GM18858 (cell line): ENCODE data around the gene PBOV1.
"Not testable (repeated sequence)": the region's sequence is repeated elsewhere in the genome, so short reads cannot be mapped to it uniquely, and the experiment has no call there.

Source experiments
- ATAC-seq: cut with Tn5 transposase; IDR thresholded peaks from one replicate; pipeline ENCODE4 v1.9.1; 2021; ENCODE audit not compliant: unreplicated experiment

The PBOV1 gene

DNA sequence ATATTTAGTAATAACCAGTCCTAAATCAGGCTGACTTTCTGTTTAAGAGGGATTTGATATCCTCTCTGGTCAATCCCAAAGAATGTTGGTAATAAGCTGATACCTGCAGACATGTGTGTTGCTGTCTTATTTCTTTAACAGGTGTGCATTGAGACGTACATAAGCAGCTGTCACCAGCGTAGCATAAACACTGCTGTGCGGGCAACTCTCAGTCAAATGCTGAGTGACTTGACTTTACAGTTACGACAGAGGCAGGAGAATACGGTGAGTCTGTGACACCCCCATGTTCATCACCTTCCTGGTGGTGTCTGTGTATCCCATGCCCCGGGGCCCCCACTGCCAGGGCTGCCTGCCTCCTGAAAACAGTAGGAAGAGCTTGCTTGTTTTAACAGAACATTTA, 20.1 kb upstream of the PBOV1 start:
- no peak for ATAC-seq

DNA sequence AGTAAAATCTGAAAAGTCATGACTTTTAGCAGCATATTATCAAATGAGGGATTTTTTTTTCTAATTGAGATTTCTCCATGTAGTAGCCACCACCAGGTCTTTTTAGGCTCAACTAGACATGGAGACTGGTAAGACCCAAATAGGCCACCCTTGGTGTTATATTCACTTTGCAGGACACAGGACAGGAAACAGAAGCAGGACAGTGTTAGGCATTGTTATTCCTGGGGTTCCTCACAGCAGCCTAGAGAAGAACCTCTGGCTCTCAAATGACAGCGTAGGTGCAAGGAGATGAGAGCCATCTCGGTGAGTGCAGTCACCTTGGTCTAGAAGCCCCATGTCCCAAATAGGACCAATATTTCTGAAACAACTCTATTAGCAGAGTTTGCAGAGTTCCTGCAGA, 19.2 kb upstream of the PBOV1 start:
- no peak for ATAC-seq

DNA sequence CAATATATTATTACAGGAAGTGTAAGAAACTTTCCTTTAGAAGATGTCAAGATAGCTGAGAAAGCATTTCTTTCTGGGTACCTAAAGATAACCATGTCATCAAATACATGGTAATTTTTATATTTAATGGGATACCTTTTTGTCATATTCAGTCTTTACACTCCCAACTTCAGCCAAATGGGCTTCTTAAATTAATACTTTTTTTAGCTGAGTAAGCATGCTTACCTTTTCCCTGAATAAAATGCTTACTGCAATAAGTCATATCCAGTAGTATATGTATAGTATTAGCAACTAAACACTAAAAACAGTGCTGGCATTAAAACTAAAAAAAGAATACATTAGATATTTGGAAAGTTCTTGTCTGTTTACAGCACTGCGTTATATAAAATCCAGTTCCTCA, 17.4 kb upstream of the PBOV1 start:
- ATAC-seq, result no peak

DNA sequence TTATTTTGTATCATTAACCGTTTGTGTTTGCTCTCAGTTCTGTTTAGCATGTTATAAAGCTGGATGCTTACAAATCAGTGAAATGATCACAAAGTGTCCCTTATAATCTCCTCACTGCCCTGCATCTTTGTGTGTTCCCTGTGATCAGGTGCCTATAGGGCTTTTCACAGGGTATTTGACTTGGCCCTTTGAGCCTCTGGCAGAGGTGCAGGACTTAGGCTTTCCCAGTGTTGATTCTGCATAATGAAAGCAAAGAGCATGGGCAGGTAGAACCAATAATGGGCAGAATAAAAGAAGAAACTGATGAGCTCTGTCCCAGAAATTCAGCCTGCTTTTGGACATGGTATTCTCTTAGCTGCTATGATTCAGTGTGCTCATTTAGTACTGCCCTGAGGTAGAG, 16.9 kb upstream of the PBOV1 start:
- no peak for ATAC-seq

DNA sequence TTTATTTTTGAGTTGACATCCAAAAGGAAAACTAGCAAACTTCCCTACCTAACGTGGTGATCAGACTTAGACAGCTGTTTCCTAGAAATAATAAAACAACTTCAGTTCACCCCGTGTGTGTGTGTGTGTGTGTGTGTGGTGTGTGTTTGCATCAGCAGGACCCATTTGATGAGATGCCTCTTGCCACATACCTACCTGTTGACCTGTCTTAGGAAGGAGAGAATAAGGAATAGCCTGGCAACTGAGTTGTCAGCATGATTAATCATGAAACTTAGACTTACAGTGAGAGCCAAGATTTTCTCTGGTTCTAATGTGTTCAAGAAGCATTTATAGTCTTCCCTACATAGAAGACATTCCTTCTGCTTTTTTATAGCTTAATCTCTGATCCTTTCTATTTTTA, 16.1 kb upstream of the PBOV1 start:
- no peak for ATAC-seq

DNA sequence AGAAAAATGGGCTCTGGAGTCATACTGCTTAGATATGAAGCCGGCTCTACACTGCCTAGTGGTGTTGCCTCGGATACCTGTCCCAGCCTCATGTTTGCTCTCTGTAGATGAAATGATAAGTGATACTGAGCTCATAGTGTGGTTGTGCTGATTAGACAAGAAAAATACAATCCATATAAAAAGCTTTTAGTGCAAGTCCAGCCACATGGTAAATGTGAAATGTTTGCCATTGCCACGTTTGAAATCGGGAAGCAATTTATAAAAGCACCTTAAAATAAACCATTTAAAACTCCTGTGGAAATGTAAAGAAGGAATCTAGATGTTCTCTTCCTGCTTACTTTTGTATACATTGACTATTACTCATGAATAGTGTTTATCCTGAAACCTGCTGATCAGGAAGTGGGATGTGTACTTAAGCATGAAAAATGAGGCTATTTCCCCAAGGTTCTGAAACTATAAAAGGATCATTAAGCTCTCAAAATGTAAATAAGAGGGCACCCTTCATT, 13.1 kb upstream of the PBOV1 start:
- ATAC-seq, result no peak

DNA sequence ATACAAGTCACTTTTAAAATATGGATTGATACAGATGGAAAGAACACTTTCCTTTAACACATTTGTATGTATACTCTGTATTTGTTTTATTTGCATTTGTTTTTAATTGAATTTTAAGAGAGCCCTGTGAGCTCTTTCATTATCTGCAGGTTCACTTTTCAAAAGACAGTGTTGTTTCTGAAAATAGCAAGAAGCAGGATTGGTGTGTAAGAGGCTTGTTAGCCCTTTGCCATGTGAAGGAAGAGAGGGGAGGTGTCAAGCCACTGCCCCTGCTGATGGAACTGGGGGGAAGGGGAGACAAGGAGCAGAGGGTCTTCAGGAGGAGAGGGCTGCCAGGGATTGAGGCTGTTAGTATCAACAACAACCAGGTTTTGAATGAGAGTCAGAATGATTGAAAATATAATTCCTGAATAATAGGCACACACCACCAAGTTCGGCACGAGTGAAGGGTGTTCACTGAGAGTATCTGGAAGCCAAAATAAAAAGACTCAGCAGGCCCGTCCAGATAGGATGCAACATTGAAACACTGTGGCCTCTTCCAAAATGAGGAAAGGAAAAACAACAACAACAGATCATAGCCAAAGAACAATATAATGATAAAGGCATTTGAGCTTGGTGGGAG, 12.6 kb upstream of the PBOV1 start:
- ATAC-seq, result no peak

DNA sequence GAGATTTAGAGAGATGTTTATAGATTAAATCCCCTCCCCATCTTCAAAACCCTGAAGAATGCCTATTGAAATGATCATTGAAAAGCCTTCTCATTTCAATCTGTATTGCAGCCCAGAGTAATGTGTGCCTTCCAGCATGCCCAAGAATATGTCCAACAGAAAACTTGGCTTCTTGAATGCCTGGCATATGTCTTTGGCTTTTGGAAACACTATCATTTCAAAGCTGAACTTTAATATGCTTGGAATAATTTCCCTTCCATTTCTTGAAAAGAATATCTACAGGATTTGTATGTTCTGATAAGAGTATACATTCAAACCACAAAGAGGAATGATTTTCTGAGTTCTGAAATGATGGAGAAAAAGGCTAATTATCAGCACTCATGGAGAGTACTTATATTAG, 11.9 kb upstream of the PBOV1 start:
- ATAC-seq, result no peak

DNA sequence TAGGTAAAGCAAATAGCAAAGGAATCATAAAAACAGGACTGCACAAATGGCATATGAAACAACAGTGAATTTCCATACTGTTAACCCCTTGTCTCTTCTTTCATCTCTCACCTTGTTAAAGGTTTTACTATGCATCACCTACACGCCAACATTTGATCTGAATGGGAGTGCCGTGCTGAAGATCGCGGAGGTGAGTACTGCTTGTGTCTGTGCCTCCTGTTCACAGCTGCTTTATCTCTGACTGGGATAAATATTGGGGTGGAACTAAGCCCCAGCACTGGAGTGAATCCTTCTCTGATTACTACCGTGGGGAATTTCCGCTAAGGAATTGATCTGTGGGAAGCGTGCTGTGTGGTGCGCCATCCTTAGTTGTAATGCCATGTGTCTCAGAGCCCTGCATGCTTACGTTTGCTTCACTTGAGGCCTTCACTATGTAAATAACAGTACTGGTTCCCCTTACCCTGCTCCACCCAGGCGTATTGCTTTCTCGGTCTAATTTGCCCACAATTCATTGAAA, 11.4 kb upstream of the PBOV1 start:
- no peak for ATAC-seq

DNA sequence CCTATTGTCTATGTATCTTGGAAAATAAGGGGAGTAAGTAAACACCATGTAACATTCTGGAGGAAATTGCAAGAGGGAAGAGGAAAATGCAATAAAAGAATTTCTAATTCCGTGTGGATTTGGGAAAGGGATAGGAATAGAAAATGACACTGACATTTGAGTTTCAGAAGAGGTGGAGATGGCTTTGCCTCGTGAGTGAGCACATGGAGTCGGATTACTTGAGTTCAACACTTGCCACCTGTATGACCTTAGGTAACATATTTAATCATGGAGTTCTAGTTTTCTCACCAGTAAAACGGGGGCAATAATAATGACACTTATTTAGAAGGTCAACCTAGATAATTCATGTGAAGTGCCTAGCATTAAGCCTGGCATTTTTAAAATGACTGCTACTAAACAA, 10.8 kb upstream of the PBOV1 start:
- no peak for ATAC-seq

DNA sequence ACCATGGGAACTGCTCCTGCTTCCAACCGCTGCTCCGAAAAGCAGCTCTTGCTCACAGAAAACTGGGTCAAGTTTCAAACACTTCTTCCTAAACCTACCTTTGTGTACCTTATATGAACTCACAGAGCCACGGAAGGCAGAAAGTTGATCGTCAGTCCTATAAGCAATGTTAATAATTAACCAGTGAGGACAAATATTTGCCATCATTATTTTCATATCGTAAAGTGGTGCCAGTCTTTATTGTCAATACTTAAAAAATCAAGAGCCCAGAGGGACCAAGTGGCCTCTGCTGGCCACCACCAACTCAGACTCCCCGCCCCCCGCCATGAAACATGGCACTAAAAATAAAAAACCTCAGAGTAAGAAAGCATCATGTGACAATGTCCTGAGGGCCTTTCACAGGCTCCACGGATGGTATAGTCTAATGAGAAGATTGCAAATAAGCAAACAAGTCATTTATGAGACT, 9.1 kb upstream of the PBOV1 start:
- ATAC-seq, result no peak

DNA sequence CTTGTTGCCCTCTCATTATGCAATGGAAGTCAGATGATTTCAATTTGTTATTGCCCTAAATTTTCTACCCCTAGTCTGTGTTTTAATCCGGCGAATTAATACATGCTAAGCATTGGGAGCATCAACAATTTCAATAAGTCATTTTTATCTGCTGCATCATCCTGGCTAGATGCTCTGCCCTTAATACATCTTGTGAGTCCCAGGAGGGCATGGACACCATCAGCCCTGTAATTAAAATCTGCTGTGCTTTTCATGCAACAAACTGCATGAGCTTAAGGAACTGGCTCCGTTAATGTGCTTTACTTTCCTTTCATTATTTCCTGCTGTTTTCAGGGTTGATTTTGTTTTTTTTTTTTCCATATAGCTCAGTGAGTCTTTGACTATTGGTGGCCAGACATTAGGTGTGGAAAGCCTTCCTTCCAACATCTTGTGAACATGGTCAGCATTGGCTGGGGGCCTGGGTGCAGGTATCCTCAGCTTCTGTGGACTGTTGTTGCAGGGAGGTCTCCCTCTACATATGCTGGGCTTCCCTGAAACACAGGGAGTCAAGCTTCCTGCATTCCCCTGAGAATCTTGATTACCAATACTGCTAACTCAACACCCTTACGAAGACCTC, 8.5 kb upstream of the PBOV1 start:
- ATAC-seq, result no peak

DNA sequence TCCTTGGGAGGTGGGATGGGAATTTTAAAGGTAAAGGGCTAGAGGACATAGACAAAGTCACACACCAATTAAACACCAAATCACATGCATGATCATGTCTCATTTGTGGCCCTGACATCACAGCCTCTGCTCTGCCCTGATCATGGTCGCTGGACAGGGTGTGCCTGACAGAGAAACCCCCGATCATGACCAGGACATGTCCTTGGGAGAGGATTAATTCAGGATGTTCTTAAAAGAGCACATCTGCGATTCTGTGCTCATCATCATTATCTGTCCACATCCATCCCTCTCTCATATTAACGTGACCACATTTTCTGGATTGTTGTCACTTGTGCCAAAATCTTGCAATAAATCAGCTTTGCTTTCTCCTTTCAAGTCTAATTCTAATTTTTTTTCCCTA, 7.7 kb upstream of the PBOV1 start:
- ATAC-seq, result no peak

DNA sequence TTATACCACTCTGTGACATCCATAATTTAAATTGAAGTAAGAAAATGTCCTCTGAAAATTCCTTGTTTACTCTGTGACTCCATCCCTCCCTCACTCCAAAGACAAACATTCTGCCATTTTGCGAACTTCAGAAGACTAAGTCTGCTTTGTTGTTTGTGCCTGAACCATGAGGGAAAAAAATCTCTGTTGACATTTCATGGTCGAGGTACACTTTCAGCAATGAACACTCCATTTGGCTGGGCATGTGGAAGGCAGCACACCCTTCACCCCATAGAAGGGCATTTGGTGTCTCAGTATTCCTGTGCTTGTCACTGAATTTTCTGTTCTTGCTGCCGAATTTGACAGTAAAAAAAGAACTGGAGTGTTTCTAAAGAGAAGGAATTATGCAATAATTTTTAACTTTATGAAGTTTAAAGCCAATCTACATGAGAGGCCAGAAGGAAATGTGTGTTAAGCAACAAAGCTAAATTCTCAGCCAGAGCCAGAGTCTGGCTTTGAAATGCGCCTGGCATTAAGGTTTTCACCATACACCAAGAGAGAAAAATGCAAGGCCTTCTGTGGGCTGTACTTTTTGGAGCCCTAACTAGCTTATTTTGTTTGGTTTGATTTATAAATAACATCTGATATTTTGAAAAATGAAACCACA, 4.7 kb upstream of the PBOV1 start:
- no peak for ATAC-seq

DNA sequence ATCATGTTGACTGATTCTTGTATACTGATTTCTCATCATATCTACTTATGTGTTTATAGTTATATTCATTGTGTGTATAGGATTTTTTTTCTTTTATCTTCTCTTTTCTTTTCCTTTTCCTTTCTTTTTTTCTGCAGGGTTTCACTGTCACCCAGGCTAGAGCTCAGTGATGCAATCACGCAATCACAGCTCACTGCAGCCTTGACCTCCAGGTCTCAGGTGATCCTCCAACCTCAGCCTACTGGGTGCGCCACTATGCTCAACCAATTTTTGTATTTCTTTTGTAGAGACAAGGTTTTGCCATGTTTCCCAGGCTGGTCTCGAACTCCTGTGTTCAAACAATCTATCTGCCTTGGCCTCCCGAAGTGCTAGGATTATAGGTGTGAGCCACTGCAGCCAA, 1.6 kb upstream of the PBOV1 start:
- no peak for ATAC-seq

DNA sequence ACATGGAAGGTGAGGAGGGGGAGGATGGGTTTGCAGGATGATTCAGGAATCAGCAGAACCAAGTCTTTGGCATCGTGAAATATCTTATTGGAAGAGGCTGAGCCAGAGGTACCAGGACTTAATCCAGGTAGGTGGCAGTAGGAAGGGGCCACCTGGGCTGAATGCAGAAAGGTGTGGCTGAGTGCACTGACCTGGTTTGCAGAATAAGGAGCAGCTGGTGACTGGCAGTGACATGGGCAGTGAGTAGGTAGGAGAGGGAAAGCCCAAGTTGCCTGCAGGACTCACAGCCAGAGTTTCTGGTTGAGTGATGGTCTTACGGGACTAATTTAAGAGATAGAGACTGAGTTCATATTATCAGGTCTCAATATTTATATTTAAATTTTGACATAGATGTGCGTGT, 1.1 kb upstream of the PBOV1 start:
- no peak for ATAC-seq

DNA sequence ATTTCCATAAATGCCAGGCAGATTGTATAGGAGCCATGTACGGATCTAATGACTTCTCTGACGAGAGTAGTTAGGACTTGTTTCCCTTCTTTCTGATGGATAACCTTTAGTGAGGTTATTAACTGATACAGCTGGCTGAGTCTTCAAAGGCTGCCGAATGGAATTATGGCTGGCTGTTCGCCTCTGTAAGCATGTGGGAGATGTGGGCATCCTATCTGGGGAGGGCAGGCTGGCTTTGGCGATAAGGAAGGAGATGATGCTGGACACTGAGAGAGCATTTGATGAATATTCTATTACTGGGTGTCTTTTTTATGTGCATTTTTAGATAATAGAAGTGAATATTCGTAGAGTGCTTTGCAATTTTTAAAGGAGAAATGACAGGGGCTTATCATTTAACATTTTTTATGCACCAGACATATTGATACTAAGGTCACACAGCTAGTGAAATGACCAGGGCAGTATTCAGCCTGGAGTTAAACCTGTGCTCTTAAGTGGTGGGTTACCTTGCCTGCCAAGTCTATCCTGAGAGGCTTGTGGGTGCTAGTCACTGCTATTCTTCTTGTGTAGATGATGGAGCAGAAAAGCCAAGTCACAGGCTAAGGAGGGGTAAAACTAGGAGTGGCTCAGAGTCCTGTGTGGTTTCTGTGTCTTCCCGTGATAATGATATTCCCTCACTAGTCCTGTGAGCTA, 3.1 kb downstream of the PBOV1 start:
- no peak for ATAC-seq

DNA sequence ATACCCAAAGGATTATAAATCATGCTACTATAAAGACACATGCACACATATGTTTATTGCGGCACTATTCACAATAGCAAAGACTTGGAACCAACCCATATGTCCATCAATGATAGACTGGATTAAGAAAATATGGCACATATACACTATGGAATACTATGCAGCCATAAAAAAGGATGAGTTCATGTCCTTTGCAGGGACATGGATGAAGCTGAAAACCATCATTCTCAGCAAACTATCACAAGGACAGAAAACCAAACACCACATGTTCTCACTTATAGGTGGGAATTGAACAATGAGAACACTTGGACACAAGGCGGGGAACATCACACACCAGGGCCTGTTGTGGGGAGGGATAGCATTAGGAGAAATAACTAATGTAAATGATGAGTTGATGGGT, 5.8 kb downstream of the PBOV1 start:
- ATAC-seq, result not testable (repeated sequence)

DNA sequence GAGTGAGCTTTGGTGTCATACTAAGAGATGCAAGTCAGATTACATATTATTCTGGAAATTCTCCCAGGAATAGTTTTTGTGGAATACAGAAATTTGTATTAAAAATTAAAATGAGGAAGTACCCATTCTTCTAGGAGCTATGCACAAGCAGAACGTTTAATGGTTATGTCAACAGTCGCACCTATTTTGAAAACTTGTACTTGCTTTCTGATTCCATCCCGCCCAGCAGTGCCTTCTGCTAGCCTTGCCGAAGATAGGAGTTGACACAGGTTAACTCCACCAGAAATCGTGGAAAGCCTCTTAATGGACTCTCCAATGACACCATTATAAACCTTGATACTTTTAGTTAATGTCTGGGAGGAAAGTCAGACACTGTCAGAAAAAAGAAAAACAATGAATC, 6.7 kb downstream of the PBOV1 start:
- no peak for ATAC-seq

DNA sequence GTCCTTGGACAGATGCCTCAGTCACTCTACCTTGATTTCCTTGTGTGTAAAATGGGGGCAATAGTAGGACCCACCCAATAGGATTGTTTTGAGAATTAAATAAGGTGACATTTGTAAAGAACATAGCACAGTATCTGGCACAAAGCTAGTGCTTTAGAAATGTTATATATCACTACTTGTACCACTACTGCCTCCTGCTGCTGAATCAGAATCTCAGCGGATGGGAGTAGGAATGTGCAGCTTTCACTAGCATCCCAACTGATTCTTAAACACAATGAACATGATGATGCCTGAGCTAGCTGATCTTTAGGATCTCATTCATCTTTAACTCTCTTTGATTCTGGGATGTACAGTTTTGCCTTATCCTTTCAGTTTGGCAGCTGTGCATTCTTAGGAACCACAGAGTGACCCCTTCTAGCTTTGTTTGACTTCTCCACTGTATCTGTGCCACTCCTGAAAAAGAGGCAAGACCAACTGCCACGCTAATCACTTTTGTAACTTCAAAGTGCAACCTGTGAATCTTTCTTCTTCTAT, 7.2 kb downstream of the PBOV1 start:
- ATAC-seq, result no peak

DNA sequence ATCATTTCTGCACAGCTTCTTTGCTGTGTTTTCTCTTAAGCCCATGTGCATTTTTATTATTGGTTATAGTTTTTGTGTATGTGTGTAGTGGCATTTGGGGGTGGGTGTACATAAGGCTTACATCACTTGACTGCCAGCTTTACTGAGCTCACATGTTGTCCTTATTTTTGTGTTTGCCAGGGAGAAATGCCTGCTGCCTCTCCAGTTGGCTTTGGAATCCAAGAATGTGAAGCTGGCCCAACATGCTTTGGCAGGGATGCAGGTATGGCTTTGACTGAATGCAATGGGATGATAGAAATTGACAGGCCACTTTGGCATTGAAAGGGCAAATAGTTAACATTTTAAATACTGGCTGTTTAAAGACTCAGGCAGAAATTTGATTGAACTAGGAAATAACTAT, 11.4 kb downstream of the PBOV1 start:
- ATAC-seq, result no peak
